ENCODE data around the gene ITPK1.

Gene ITPK1

DNA sequence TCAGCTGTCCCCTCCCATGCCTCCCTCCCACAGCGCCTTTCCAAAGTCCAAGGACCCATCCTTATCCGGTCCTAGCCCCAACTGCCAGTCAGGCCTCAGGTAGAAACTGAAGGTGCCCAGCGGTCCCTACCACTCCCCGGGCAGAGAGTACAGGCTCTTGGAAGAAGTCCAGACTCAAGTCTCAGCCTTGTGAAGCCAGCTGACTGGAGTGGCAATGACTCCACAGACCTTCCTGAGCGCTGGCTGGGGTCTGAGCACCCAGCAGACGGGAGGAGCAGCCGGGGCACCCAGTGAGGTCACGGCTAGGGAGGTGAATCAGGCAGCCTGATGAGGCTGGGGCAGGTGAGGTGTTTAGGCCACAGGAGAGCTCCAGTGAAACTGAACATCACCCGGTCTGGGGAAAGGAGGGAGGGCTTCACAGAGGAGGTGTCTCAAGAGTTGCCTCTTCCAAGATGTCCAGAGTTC is 60.0 kb downstream of the ITPK1 start:
- peaks cover 29% of the 10 kb centered on the region for H3K4me1 ChIP-seq (ENCODE audit: insufficient read depth, low read length)
- H3K27me3 ChIP-seq (ENCODE audit: insufficient read depth, low read length): no peaks in the 10 kb centered on the region
- no peak overlapping the region for H3K4me3 ChIP-seq (ENCODE audit: low read length)
- H3K9ac ChIP-seq (ENCODE audit: low read depth, low read length): no peak overlapping the region
- H3K36me3 ChIP-seq (ENCODE audit: insufficient read depth, low read length): no peaks in the 10 kb centered on the region
- no peaks in the 10 kb centered on the region for H3K9me3 ChIP-seq (ENCODE audit: insufficient read depth, low read depth, low read length)
- H3K27ac ChIP-seq (ENCODE audit: low read depth, low read length): no peak overlapping the region
- WGBS: 95% methylated on average over 9 of the region's 9 CpGs

DNA sequence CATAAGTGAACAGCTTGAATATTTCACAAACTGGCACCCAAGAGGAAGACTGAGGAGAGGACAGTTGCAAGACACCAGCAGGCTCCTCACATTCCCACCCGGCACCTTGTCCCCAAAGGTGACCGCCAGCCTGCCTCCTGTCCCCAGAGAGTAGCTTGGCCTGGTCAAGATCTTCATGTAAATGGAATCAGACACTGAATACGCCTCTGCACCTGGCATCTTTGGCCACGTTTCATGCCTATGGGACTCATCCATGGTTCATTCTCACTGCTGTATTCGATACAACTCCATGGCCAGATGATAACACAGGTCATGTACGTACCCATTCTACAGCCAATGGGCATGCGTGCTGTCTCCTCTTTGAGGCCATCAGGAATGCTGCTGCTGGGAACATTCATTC is 60.8 kb downstream of the ITPK1 start:
- 95% methylated on average over 7 of the region's 7 CpGs for WGBS

DNA sequence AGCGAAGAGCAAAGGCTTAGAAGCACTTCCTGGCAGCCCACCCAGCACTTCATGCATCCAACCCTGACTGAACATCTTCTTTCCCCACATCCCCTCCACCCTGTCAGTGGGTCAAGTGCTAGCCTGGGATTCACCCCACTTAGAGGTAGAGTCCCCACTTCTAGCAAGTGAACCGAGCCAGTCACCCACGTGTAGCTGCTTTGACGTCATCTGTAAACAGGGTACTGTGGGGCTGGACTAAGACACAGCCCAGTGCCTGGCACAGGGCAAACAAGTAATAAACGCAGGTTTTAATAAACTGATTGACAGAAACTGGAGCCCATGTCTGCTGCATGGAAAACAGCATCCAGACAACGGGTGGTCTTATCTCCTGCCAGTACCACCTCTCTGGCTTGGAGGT is 61.7 kb downstream of the ITPK1 start:
- WGBS: 94% methylated on average over 5 of the region's 6 CpGs
- H3K4me3 ChIP-seq (ENCODE audit: low read length): no peak overlapping the region
- H3K27ac ChIP-seq (ENCODE audit: low read depth, low read length): no peak overlapping the region
- H3K9ac ChIP-seq (ENCODE audit: low read depth, low read length): no peak overlapping the region
- H3K36me3 ChIP-seq (ENCODE audit: insufficient read depth, low read length): 0 out of 2 replicates have a peak, but pooled peaks cover 3% of the 10 kb centered on the region
- no peaks in the 10 kb centered on the region for H3K9me3 ChIP-seq (ENCODE audit: insufficient read depth, low read depth, low read length)
- H3K27me3 ChIP-seq (ENCODE audit: insufficient read depth, low read length): no peaks in the 10 kb centered on the region
- H3K4me1 ChIP-seq (ENCODE audit: insufficient read depth, low read length): peaks cover 27% of the 10 kb centered on the region

More for the DNA sequence above, 60.8 kb downstream of the ITPK1 start:
- H3K9me3 ChIP-seq (ENCODE audit: insufficient read depth, low read depth, low read length): no peaks in the 10 kb centered on the region
- peaks cover 25% of the 10 kb centered on the region for H3K4me1 ChIP-seq (ENCODE audit: insufficient read depth, low read length)
- H3K4me3 ChIP-seq (ENCODE audit: low read length): no peak overlapping the region
- no peaks in the 10 kb centered on the region for H3K27me3 ChIP-seq (ENCODE audit: insufficient read depth, low read length)
- no peak overlapping the region for H3K9ac ChIP-seq (ENCODE audit: low read depth, low read length)
- H3K27ac ChIP-seq (ENCODE audit: low read depth, low read length): no peak overlapping the region
- 0 out of 2 replicates have a peak, but pooled peaks cover 3% of the 10 kb centered on the region for H3K36me3 ChIP-seq (ENCODE audit: insufficient read depth, low read length)

DNA sequence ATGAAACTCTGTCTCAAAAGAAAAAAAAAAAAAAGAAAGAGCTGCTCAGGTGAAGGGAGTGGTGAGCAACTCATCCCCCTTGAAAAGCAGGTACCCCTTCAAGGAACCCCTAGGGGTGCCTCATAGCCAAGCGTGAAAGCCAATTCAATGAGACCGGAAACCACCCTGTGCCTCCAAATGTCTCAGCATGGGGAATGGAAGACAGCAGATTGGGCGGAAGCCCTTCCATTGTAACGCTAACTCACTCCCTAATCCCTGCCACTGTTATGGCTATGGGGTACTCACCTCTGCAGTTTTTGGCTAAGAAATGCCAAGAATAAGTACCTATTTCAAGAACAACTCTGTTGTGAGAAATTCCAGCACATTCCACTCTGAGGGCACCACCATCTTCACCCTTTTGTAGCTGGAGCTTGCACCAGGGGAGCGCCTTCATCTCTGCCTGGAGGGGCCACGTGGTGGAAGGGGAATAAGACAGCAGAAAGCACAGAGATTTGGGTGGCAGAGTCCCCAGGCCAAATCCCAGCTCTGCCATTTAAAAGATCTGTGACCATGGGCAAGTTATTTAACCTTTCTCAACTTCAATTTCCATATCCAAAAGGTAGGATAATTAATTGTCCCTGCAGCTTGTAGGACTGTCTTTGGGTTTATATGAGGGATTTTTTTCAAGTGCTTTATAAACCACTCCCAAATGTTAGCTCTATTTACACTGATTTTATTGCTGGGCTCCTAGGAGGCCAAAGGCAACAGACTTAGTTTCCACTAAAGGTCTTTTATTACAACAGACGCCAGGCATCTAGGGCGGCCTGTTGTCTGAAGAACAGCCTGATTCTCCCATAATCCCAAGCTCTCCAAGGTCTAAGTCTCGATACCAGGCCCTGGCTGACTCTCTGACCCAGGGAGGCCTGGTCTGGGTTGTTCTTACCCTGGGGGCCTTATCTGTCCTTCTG is 63.9 kb downstream of the ITPK1 start:
- Histone ChIP-seq H3K4me1 (ENCODE audit: insufficient read depth, low read length) (peaks cover 27% of the 10 kb centered on the region), H3K27ac (ENCODE audit: low read depth, low read length) (peak overlapping the region; percentile 92), H3K9ac (ENCODE audit: low read depth, low read length) (peak overlapping the region; percentile 39), H3K9me3 (ENCODE audit: insufficient read depth, low read depth, low read length) (no peaks in the 10 kb centered on the region), H3K27me3 (ENCODE audit: insufficient read depth, low read length) (peaks cover 2% of the 10 kb centered on the region; the same call in 1 of the 2 replicates), H3K36me3 (ENCODE audit: insufficient read depth, low read length) (0 out of 2 replicates have a peak, but pooled peaks cover 3% of the 10 kb centered on the region), H3K4me3 (ENCODE audit: low read length) (no peak overlapping the region)
- WGBS: 48% methylated on average over 9 of the region's 9 CpGs

DNA sequence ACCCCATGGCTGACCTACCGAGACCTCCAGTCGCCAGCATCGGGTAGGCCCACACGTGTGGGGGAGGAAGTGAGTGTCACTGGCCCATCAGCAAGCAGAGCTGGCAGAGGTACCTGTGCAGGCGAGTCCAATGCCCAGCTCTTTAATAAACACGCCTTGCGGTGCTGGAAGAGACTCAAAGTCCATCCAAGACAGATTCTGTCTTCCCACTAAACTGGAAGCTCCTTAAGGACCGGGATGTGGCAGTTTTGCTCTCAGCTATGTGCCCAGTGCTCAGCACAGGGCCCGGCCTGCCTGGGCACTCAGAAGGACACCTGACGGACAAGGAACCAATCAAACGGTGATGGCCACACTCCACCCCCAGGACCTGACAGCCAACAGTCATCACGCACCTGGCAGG is 65.0 kb downstream of the ITPK1 start:
- peak overlapping the region; percentile 92 for H3K27ac ChIP-seq (ENCODE audit: low read depth, low read length)

DNA sequence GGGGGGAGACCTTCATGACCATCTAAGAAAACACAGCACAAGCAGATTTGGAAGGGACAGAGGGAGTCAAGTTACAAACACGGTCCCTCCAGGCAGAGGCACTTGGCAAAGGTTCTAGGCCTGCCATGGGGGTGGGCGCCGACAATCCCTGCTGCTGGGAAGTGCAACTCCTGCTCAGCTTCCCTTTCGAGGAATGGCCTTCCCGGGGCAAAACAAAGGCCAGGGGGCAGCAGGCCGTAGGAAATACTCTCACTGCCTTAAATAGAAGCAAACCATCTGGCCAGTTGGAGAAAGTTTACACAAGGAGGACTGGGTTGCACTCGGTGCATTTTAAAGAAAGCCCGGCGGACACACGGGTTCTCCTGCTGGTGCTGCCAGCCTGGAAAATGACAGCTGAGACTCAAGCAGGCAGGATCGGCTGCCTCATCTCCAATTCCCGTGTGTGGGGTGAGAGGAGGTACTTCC is 65.8 kb downstream of the ITPK1 start:
- no peak overlapping the region for H3K9ac ChIP-seq (ENCODE audit: low read depth, low read length)
- no peak overlapping the region for H3K4me3 ChIP-seq (ENCODE audit: low read length)
- no peaks in the 10 kb centered on the region for H3K9me3 ChIP-seq (ENCODE audit: insufficient read depth, low read depth, low read length)
- H3K4me1 ChIP-seq (ENCODE audit: insufficient read depth, low read length): peaks cover 34% of the 10 kb centered on the region
- peaks cover 6% of the 10 kb centered on the region; the same call in 1 of the 2 replicates for H3K27me3 ChIP-seq (ENCODE audit: insufficient read depth, low read length)
- 67% methylated on average over 12 of the region's 12 CpGs for WGBS
- H3K27ac ChIP-seq (ENCODE audit: low read depth, low read length): no peak overlapping the region; the same call in 1 of the 2 replicates
- 0 out of 2 replicates have a peak, but pooled peaks cover 3% of the 10 kb centered on the region for H3K36me3 ChIP-seq (ENCODE audit: insufficient read depth, low read length)

More for the DNA sequence above, 65.0 kb downstream of the ITPK1 start:
- WGBS: 93% methylated on average over 12 of the region's 12 CpGs
- Histone ChIP-seq H3K9me3 (ENCODE audit: insufficient read depth, low read depth, low read length) (no peaks in the 10 kb centered on the region), H3K9ac (ENCODE audit: low read depth, low read length) (no peak overlapping the region), H3K36me3 (ENCODE audit: insufficient read depth, low read length) (0 out of 2 replicates have a peak, but pooled peaks cover 3% of the 10 kb centered on the region), H3K4me1 (ENCODE audit: insufficient read depth, low read length) (peaks cover 27% of the 10 kb centered on the region), H3K27me3 (ENCODE audit: insufficient read depth, low read length) (peaks cover 6% of the 10 kb centered on the region; the same call in 1 of the 2 replicates), H3K4me3 (ENCODE audit: low read length) (no peak overlapping the region)

DNA sequence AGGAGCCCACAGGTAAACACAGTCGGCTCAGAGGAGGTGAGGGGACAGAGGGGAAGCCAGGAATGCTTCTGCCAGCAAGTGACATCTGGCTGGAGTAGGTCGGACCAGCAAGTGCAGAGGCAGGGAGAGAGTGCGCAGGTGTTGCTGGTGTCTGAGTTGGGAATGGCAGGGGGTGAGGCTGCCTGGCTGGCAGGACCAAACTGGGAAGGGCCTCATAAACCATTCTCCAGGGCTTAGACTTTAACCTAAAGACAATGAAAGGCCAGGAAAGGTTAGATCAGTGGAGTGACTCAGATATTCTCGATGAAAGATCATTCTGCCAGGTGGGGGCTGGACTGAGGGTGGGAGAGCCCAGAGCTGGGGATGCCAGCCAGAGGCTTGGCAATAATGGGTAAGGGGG is 66.4 kb downstream of the ITPK1 start:
- peaks cover 40% of the 10 kb centered on the region for H3K4me1 ChIP-seq (ENCODE audit: insufficient read depth, low read length)
- 86% methylated on average over 4 of the region's 4 CpGs for WGBS
- no peaks in the 10 kb centered on the region for H3K9me3 ChIP-seq (ENCODE audit: insufficient read depth, low read depth, low read length)
- no peak overlapping the region for H3K9ac ChIP-seq (ENCODE audit: low read depth, low read length)
- no peak overlapping the region for H3K27ac ChIP-seq (ENCODE audit: low read depth, low read length)
- 0 out of 2 replicates have a peak, but pooled peaks cover 3% of the 10 kb centered on the region for H3K36me3 ChIP-seq (ENCODE audit: insufficient read depth, low read length)
- H3K4me3 ChIP-seq (ENCODE audit: low read length): no peak overlapping the region
- peaks cover 6% of the 10 kb centered on the region; the same call in 1 of the 2 replicates for H3K27me3 ChIP-seq (ENCODE audit: insufficient read depth, low read length)

DNA sequence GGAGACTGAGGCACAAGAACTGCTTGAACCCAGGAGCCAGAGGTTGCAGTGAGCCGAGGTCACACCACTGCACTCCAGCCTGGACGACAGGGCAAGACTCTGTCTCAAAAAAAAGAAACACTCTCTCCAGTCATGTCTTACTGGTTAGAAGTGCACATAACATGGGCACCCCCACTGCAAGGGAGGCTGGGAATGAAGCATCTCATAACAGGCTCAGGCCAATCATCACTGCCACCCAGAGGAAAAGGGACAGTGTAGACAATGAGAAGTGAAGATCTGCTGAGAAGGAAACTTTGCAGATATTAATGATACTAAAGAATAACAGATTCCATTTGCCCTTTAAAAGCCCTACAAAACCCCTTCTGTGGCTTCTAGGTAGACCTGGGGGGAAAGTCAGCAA is 66.9 kb downstream of the ITPK1 start:
- H3K4me3 ChIP-seq (ENCODE audit: low read length): no peak overlapping the region
- no peak overlapping the region for H3K27ac ChIP-seq (ENCODE audit: low read depth, low read length)
- H3K27me3 ChIP-seq (ENCODE audit: insufficient read depth, low read length): peaks cover 6% of the 10 kb centered on the region; the same call in 1 of the 2 replicates
- H3K9ac ChIP-seq (ENCODE audit: low read depth, low read length): no peak overlapping the region
- peaks cover 43% of the 10 kb centered on the region for H3K4me1 ChIP-seq (ENCODE audit: insufficient read depth, low read length)
- WGBS: 99% methylated on average over 2 of the region's 2 CpGs
- 0 out of 2 replicates have a peak, but pooled peaks cover 3% of the 10 kb centered on the region for H3K36me3 ChIP-seq (ENCODE audit: insufficient read depth, low read length)
- H3K9me3 ChIP-seq (ENCODE audit: insufficient read depth, low read depth, low read length): no peaks in the 10 kb centered on the region

DNA sequence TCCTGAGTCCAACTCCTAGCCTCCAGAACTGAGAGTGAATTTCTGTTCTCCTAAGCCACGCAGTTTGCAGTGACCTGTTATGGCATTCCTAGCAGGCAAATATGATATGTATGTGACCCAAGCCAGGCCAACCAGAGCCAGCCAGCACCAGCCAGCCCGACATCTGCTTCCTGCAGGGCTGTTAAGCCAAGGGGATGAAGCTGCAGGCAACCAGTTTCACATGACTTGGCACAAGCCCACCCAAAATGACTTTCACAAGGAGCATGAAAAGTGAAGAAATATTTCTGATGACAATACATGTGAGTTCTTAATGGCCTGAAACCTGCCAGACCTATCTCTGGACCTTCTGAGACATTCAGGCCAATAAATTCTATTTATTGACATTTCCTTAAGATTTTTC is 68.1 kb downstream of the ITPK1 start:
- H3K36me3 ChIP-seq (ENCODE audit: insufficient read depth, low read length): 0 out of 2 replicates have a peak, but pooled peaks cover 3% of the 10 kb centered on the region
- peaks cover 50% of the 10 kb centered on the region for H3K4me1 ChIP-seq (ENCODE audit: insufficient read depth, low read length)
- peaks cover 6% of the 10 kb centered on the region; the same call in 1 of the 2 replicates for H3K27me3 ChIP-seq (ENCODE audit: insufficient read depth, low read length)
- H3K27ac ChIP-seq (ENCODE audit: low read depth, low read length): no peak overlapping the region
- H3K9me3 ChIP-seq (ENCODE audit: insufficient read depth, low read depth, low read length): no peaks in the 10 kb centered on the region
- WGBS: 92% methylated on average over 2 of the region's 2 CpGs
- no peak overlapping the region for H3K4me3 ChIP-seq (ENCODE audit: low read length)
- H3K9ac ChIP-seq (ENCODE audit: low read depth, low read length): no peak overlapping the region

DNA sequence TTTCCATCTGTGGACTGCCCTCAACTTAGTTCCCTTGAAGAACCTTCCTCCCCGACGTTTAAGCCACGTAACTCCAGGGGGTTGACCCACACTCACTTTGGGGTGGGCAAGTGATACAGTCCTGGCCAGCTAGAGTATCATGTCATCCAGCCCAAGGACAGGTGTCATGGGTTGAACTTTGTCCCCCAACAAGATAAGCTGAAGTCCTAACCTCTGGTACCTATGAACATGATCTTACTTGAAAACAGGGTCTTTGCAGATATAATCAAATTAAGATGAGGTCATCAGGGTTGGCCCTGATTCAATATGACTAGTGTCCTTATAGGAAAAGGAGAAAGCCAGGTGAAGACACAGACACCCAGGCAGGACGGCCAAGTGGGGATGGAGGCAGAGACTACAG is 68.6 kb downstream of the ITPK1 start:
- 92% methylated on average over 4 of the region's 4 CpGs for WGBS
- no peak overlapping the region for H3K27ac ChIP-seq (ENCODE audit: low read depth, low read length)
- H3K9me3 ChIP-seq (ENCODE audit: insufficient read depth, low read depth, low read length): no peaks in the 10 kb centered on the region
- no peak overlapping the region for H3K9ac ChIP-seq (ENCODE audit: low read depth, low read length)
- H3K27me3 ChIP-seq (ENCODE audit: insufficient read depth, low read length): peaks cover 6% of the 10 kb centered on the region; the same call in 1 of the 2 replicates
- 0 out of 2 replicates have a peak, but pooled peaks cover 3% of the 10 kb centered on the region for H3K36me3 ChIP-seq (ENCODE audit: insufficient read depth, low read length)
- no peak overlapping the region for H3K4me3 ChIP-seq (ENCODE audit: low read length)
- H3K4me1 ChIP-seq (ENCODE audit: insufficient read depth, low read length): peaks cover 46% of the 10 kb centered on the region

DNA sequence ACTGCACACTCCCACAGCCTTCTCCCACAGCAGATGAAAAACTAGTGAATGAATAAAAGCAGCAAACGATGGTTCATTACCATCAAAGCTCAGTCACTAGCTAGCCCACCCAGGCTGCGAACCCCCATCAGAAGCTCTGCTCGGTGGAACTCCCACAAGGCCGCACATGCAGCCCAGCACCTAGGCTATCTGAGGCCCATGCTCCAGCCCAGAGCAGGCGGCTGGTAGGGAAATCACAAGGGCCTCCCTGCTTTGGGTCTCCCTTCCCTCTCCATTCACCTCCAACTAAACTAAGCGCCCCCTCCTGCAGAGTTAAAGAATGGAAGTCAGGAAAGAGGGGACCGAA is 69.0 kb downstream of the ITPK1 start:
- Histone ChIP-seq H3K4me1 (ENCODE audit: insufficient read depth, low read length) (peaks cover 46% of the 10 kb centered on the region), H3K36me3 (ENCODE audit: insufficient read depth, low read length) (0 out of 2 replicates have a peak, but pooled peaks cover 3% of the 10 kb centered on the region), H3K9me3 (ENCODE audit: insufficient read depth, low read depth, low read length) (no peaks in the 10 kb centered on the region), H3K4me3 (ENCODE audit: low read length) (no peak overlapping the region), H3K27me3 (ENCODE audit: insufficient read depth, low read length) (peaks cover 6% of the 10 kb centered on the region; the same call in 1 of the 2 replicates), H3K27ac (ENCODE audit: low read depth, low read length) (no peak overlapping the region), H3K9ac (ENCODE audit: low read depth, low read length) (no peak overlapping the region)
- 87% methylated on average over 7 of the region's 7 CpGs for WGBS
